NCI-H2196 treated with DMSO at 0.1 percent for 48 hours (cell line): ENCODE measurements around the gene UPF3A.
"Not testable (repeated sequence)": the region's sequence is repeated elsewhere in the genome, so short reads cannot be mapped to it uniquely, and the experiment has no call there.

Experiments used
- DNase-seq: peaks from one replicate; lab custom pipeline; 2025; ENCODE audit not compliant: unreplicated experiment; lab: John Stamatoyannopoulos, UW

UPF3A gene, protein sequence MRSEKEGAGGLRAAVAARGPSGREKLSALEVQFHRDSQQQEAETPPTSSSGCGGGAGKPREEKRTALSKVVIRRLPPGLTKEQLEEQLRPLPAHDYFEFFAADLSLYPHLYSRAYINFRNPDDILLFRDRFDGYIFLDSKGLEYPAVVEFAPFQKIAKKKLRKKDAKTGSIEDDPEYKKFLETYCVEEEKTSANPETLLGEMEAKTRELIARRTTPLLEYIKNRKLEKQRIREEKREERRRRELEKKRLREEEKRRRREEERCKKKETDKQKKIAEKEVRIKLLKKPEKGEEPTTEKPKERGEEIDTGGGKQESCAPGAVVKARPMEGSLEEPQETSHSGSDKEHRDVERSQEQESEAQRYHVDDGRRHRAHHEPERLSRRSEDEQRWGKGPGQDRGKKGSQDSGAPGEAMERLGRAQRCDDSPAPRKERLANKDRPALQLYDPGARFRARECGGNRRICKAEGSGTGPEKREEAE

DNA sequence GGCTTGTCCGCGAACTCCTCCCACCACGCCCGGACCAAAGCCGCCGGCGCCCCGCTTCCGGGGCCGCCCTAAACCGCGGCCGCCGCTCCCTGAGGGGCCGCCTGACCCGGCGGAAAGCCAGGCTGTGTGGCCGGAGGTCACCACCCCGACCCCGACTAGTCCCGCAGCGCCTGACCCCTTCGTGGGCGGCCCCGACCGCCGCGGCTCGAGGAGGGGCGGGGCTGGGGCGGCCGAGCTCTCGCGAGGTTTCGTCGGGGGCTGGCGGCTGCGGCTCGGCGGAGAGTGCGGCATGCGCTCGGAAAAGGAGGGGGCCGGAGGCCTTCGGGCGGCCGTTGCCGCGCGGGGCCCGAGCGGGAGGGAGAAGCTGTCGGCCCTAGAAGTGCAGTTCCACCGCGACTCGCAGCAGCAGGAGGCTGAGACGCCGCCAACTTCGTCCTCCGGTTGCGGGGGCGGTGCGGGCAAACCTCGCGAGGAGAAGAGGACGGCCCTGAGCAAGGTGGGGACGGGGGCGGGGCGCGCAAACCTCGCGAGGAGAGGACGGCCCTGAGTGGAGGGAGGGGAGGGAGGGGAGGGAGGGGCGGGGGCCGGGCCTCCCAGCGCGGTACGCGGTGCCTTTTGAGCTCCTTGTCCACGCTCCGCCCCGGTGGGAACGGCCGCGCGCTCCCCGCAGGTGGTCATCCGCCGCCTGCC, at the start of gene UPF3A:
Gene UPF3A, plus strand, starts transcription at position 251 of the 690 bp plus-strand sequence. Its CDS starts 39 bp downstream, at position 290.
- peak; percentile 41 for DNase-seq

DNA sequence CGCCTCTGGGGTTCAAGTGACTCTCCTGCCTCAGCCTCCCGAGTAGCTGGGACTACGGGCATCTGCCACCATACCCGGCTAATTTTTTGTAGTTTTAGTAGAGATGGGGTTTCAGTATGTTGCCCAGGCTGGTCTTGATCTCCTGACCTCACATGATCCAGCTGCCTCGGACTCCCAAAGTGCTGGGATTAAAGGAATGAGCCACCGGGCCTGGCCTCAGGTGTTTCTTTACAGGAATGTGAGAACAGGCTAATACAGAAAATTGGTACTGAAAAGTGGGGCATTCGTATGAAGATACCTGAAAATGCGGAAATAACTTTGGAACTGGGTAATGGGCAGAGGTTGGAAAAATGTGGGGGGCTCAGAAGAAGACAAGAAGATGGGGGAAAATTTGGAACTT, 49.5 kb upstream of the UPF3A start:
- no peak for DNase-seq

DNA sequence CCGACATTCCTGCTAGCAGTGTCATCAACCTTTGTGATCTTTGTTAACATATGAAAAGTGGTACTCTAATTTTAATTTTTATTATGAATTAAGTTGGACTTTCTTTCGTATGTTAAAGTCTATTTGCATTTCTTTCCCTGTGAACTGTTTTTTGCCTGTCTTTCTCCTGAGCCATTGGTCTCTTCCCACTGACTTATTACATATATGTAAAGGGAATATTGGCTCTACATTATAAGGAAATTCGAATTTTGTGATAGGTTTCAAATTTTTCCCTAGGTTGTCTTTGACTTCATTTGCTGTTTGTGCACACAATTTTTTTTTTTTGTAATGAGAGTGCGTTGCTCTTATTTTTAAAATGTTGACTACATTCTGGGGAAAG, 47.1 kb upstream of the UPF3A start:
- no peak for DNase-seq

DNA sequence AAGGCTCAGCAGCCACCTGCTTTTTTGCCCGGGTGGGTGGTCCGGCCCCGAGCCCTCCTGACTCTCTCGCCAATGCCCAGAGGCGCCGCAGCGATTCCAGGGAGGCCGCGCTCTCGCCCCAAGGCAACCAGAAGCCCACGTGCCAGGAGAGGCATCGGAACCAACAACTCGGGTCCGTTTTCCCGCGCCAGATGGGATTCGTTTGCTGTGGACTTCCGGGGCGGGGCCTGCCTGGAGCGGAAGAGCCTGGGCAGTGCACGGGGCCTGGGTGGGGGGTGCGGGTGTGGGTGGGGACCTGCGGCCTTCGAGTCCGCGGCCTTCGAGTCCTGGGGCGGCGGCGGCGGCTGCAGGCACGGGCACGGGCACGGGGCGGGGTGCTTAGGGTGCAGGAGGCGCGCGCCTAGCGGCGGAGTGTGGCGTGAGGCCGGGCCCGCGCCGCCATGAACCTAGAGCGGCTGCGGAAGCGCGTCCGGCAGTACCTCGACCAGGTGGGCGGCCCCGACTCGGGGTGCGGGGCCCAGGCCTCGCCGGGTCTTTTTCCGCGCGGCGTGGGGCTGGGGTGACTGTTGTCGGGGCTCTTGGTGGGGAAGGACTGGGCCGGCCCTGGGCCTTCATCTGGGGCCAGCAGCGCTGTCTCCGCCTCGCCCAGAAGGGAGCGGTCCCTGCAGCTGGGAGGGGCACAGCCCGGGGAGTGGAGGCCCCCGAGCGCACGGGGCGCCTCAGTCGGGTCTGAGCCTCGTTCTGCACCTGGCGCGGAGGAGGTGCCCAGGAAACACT, 46.6 kb upstream of the UPF3A start, which contains the start of gene CDC16:
Gene CDC16, plus strand, starts transcription at position 253 of the 777 bp plus-strand sequence. Its CDS starts 188 bp downstream, at position 441.
- peak; percentile 51 for DNase-seq

DNA sequence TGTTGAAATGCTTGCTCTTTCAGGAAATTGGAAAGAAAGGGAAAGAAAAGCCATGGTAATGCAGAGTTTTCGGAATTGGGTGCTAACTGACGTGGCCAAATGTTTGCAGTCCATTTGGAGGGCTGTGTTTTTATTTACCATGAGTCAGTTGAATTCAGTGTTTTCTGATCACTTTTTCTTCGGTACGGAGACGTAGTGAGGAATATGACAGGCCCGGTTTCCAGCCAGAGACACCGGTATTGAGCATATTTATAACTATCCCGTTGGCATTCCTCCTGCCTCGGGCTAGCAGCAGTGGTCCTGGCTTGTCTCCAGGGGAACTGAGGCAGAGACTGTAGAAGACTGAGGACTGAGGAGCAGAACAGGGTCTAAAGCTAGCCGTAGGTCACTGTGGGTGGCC, 45.7 kb upstream of the UPF3A start:
- no peak for DNase-seq

DNA sequence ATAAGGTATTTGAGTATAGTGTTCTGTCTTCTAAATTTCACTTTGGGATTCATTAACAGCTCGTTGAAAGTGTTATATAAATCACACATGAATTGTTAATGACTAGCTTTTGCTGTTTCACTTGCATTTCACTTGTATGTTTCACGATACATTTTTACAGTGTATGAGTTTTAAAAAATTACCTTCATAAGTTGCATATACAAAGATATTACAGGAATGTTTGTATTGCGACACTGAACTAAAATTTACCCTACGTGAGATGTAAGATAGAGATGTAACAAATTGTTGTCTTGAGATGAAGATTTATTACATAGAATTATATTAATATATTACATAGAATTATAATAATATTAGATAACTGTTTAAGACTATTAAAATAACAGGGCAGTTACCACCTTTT, 45.2 kb upstream of the UPF3A start:
- no peak for DNase-seq

DNA sequence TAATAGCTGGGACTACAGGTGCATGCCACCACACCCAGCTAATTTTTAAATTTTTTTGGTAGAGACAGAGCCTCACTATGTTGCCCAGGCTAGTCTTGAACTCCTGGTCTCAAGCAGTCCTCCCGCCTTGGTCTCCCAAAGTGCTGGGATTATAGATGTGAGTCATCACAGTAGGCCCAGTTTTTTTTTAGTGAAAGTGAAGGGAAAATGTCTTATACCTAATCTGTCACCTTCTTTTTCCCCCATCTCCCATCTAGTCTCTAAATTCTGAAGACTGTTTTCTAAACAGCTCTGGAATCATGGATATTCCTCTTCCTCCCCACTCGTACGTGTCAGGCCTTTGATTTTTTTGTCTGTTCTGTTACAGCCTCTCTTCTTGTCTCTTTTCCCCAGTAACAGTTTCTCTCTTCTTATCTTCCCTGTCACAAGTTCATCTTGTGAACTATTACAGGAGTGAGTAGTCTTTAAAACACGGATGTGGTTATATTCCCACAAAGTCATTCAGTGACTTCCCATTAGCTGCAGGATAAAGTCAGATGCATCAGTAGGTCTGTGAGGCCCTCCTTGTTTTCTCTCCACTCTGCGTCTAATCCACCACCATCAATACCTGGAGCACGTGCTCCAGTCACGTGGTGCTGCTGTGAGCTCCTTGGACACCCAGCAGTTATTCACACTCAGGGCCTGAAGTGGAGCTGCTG, 43.8 kb upstream of the UPF3A start:
- DNase-seq: no peak

DNA sequence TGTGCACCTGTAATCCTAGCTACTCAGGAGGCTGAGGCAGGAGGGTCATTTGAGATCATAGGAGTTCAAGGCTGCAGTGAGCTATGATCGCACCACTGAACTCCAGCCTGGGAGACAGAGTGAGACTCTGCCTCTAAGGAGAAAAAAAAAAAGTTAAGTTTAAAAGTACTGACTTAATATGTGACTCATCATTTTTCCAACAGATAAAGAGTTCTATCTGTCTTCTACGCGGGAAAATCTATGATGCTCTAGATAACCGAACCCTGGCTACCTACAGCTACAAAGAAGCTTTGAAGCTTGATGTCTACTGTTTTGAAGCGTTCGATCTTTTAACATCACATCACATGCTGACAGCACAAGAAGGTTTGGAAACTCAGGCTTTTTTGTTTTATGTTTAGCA, 39.5 kb upstream of the UPF3A start:
- no peak for DNase-seq

DNA sequence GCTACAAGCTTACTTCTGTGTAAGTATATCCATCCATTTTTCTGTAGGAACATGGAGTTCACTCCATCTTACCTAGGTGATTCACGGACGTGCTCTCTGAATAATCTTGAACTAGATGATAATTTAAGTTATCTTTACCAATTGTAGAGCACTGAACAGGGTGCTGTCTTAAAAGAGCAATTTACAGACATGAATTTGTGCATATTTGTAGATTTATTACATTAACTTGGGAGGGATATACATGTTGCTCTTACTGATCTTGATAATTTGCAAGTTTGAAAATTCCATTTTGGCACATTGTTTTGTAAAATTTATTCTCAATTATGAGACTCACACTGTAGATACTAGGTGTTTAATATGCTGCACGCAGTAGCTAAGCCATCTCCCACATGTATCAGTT, 37.4 kb upstream of the UPF3A start:
- DNase-seq: no peak

DNA sequence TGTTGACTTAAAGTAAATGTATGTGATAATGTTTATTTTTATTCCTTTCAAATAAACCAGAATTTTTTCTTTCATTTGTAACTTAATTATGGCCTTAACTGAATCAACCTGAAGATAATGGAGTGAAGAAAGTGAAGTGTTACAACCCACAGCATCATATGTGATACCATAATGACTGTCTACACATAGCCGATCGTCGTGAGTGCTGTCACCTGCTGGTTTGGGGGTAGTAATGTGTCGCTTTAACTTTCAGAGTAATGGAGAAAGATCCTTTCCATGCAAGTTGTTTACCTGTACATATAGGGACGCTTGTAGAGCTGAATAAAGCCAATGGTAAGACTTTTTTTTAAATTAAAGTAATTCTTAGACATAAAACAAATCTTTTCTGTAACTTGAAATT, 36.8 kb upstream of the UPF3A start:
- no peak for DNase-seq

DNA sequence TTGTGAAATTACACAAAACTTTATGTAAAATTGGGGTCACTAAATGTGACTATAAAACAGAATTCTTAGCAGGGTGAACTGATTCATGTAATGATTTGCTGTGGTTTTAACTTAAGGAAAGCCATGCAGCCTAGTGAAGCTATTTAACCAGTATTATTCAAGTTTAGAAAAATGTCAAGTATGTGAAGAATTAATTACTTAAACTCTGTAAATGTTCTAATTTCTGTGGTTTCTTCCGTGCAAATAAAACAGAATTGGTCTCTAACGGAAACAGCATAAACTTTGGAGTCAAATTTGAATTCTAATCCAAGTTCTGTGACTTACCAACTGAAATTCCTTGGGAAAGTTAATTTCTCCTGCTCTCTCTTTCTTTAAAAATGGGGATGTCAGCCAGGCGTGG, 33.4 kb upstream of the UPF3A start:
- no peak for DNase-seq

DNA sequence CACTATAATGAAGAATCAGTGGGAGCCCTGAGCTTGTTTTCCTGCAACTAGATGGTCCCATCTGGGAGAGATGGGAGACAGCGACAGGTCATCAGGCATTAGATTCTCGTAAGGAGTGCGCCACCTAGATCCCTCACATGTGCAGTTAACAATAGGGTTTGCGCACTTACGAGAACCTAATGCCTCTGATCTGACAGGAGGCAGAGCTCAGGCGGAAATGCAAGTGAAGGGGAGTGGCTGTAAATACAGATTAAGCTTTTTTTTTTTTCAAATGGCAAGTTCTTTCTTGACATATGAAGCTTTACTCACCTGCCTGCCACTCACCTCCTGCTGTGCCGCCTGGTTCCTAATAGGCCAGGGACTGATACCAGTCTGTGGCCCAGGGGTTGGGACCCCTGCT, 32.3 kb upstream of the UPF3A start:
- no peak for DNase-seq

DNA sequence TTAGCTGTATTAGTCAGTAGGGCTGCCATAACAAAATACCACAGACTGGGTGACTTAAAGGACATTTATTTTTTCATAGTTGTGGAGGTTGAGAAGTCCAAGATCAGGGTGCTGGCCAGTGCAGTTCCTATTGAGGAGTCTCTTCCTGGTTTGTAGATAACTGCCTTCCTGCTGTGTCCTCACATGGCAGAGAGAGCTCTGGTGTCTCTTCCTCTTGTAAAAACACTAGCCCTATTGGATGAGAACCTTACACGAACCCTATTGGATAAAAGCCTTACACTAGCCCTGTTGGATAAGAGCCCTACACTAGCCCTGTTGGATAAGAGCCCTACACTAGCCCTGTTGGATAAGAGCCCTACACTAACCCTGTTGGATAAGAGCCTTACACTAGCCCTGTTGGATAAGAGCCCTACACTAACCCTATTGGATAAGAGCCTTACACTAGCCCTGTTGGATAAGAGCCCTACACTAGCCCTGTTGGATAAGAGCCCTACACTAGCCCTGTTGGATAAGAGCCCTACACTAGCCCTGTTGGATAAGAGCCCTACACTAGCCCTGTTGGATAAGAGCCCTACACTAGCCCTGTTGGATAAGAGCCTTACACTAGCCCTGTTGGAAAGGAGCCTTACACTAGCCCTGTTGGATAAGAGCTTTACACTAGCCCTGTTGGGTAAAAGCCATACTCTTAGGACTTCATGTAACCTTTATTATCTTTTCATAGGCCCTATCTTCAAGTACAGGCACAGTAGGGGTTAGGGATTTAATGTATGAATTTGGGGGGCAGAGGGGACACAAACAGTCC, 29.6 kb upstream of the UPF3A start:
- not testable (repeated sequence) for DNase-seq

DNA sequence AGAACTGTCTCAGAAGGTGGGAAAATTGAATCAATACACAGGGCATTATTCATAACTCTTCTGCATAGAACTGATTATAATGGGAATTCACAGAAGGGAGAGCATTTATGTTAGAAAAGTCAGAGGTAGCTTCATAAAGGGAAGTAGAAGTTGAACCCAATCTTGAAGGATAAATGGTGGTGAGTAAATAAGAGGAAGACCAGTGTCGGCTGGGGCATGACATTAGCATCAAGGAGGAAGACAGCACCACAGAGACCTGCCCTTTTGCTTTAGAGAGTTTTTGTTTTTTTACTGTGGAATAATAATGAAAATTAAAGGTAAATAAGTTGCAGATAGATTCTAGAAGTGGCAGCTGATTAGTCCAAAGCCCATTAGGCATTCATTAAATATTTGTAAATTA, 24.9 kb upstream of the UPF3A start:
- DNase-seq: no peak

DNA sequence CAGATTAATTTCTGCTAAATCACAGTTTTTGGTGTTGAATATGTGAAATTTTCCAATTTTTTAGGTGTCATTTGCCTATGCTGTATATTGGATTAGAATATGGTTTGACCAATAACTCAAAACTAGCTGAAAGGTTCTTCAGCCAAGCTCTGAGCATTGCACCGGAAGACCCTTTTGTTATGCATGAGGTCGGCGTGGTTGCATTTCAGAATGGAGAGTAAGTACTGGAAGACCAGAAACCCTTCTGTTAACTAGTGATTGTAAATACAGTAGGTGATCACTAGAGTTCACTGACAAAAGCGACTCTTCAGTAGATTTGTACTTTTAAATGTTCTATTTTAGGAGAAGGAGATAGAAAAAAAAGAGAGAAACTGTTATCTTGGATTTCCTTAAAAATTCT, 24.4 kb upstream of the UPF3A start:
- no peak for DNase-seq

DNA sequence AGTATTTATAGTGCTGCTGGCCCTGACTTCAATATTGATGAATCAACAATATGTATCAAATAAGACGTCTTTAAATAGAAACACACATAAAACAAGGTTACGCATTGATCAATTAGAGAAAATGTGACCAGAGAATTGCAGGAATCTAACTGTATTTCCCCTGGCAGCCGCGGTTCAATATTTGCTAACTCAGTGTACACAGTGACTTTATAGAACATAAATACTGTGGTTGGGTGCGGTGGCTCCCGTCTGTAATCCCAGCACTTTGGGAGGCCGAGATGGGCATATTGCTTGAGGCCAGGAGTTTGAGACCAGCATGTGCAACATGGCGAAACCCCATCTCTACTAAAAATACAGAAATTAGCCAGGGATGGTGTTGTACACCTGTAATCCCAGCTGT, 22.8 kb upstream of the UPF3A start:
- no peak for DNase-seq

DNA sequence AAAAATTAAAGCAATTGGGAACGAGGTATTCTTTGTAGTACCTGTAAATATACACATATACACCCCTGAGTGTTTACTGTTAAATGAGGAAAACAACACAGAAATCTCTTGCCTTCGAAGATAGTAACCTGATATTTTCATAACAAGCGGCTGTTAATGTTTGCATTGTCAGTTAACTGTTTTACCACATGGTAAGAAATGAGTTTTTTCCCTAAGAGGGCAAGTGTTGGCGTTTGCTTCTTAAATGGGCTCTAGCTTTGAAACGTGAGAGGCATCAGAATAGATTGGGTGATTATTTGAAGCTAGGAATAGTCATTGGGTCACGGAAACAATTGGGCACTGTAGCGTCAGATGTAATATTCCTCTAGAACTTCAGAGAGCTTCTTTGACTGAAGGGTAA, 22.0 kb upstream of the UPF3A start:
- no peak for DNase-seq

DNA sequence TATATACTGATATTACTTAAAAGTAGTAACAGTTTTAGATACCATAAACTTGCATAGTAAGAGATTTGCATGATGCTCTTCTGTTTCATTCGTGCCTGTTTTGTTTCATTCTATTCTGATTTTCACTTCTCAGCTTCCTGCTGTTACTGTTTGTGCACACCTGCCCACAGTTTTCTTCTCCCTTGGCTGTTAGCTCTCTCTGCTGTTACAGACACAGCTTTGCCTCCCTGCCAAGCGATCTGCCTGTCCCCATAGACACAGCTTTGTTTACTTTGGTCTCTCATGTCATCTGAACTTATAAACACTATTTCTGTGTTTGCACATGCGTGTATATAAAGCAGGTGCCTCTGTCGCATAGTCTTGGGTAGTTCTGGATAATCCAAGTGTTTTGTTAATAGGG, 21.4 kb upstream of the UPF3A start:
- peak; percentile 41 for DNase-seq

DNA sequence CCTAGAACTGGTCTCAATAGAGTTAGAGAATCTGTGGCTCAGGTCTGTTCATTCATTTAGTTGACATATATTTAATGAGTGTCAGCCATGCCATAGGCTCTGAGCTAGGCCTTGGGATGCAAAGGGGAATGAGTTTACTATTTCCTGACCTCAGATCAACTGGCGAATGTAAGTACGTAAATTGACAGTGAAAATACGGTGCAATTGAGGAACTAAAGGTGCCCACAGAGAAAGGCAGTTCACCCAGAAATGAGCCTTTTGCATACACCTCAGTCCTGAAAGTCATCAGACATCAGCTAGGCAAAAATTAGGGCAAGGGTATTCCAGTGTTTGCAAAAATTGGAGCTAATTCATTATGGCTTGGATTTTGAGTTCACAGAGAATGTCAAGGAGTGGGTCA, 20.6 kb upstream of the UPF3A start:
- DNase-seq: no peak

DNA sequence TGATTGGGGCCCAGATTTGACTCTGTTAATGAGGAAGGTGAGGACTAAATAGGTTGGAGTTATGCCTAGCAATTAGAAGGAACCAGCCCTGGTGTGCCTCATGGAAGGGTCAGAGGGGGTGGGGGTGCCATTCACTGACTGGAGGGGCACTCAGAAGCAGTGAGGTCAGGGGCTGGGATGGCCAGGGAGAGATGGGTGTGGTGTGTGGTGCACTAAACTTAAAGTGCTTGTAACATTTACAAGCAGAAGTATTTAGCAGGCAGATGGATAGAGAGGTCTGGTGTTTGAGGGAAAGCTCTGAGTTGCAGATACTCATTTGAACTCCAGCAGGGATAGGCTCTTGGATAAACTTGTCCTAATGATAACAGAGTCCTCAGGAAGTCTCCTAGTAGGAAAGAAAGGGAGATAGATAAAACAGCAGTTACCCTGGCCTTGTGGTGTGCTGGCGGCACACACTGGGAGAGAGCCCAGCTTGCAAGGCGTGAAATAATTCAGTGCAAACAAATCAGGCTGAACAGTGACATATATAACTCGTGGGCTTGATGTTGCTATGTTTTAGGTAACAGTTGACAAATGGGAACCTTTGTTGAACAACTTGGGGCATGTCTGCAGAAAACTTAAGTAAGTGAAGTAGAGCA, 20.0 kb upstream of the UPF3A start:
- no peak for DNase-seq
